Cardiac fibroblast (primary cell): ENCODE results near the gene DHRS1.
A peak's percentile ranks its signal among the peaks of the same experiment; 100 is the strongest.

Source experiments
- DNase-seq, 2 donors: peaks; one replicate each; pipeline versions ENCODE4 v3.0.0 to v3.0.0-alpha.2; 2010; ENCODE audit warnings: low read depth in 2 of 2
- H3K4me3 ChIP-seq, 2 donors: replicated peaks in 1 of 2; 1 replicate in 1 of 2; 2 replicates in 1 of 2; pipeline ENCODE4 v1.5.1; 2011; ENCODE audit warnings: low read depth in 2 of 2, low read length in 2 of 2, mild to moderate bottlenecking in 2 of 2, moderate library complexity in 1 of 2
- TF ChIP-seq, protein P1 (sequence below): IDR thresholded peaks from one replicate; pipeline ENCODE4 v1.5.1; 2011; ENCODE audit warnings: low read depth, mild to moderate bottlenecking, low read length, inconsistent platforms

The DHRS1 gene

DNA sequence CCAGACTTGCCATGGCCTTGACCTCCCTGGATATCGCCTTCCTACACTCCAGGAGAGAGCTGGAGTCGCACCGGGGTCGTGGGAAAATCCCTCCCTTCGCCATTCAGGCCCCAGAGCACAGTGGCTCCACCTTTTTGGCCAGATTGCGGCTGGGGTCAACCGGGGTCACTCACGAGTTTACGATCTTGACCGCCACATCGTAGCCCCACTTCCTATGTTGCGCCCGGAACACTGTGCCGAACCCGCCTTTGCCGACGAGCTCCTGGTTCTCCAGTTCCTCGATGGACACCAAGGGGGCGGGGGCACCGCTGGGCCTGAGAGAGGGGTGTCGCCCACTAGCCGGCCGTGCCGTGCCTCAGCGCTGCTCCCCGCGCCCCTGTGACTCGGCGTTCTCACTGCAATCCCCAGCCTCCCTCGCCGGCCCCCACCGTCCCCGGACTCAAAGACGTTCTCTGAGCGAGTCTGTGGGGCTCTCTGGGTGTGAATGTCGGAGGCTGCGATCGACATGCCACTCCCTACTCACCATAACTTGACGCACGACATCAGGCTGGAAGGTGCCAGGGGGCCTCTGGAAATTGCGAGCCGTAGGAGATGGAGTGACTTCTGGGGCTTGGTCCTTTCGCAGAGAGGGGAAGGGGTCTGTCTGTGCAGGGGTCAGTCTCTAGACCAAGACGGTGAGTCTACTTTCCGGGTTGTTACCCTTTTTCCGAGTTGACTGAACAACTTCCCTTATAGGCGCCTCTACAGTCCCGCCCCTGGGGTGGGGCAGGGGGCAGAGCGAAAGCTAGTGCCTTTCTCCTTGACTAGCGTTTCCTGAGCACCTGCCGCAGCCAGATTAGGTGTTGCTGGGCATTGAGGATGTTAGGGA, 39.9 kb upstream of the DHRS1 start, which contains the start of gene RIPK3:
TSS of gene RIPK3 (minus strand) at position 708 of the 868 bp plus-strand sequence. CDS start at position 543, 165 bp downstream.
- TF ChIP-seq, protein P1, sequence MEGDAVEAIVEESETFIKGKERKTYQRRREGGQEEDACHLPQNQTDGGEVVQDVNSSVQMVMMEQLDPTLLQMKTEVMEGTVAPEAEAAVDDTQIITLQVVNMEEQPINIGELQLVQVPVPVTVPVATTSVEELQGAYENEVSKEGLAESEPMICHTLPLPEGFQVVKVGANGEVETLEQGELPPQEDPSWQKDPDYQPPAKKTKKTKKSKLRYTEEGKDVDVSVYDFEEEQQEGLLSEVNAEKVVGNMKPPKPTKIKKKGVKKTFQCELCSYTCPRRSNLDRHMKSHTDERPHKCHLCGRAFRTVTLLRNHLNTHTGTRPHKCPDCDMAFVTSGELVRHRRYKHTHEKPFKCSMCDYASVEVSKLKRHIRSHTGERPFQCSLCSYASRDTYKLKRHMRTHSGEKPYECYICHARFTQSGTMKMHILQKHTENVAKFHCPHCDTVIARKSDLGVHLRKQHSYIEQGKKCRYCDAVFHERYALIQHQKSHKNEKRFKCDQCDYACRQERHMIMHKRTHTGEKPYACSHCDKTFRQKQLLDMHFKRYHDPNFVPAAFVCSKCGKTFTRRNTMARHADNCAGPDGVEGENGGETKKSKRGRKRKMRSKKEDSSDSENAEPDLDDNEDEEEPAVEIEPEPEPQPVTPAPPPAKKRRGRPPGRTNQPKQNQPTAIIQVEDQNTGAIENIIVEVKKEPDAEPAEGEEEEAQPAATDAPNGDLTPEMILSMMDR: no peak
- no peak for DNase-seq
- H3K4me3 ChIP-seq: peak within 1 kb of the TSS; percentile 8 to 31

DNA sequence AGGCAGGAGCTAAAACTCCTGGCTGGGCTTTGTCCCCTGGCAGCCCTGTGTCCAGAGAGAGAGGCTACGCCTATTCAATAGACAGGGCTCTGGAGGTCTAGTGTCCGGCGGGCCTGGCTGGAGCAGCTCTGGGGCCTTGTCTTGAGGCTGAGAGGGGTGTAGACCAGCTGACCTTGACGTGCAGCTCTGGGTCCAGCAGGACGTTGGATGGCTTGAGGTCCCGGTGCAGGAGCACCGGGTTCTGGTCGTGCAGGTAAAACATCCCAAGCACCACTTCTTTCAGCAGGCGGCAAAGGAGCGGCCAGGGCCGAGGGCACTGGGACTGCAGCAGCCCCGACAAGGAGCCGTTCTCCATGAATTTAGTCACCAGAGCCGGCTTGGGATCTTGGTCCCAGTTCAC, 39.3 kb upstream of the DHRS1 start:
- no peak for DNase-seq
- H3K4me3 ChIP-seq: no peak overlapping the region

DNA sequence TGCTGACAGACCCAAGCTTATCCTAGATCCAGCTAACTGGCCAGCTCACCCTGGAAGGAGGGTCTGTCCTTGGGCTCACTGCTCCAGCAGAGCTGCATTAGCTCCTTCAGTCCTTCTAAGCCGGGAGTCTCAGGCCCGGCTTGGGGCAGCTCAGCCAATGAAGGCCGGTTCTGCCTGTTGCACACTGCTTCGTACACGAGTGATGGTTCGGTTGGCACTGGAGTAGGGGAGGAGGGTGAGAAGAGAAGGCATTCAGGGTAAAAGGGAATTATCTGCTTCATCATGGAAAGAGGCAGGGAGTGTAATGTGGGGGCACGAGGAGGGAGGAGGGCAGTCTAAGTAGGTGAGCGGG, 38.2 kb upstream of the DHRS1 start:
- H3K4me3 ChIP-seq: no peak overlapping the region
- TF ChIP-seq, protein P1: no peak
- DNase-seq: no peak

More for the DNA sequence above, 39.3 kb upstream of the DHRS1 start:
- TF ChIP-seq, protein P1: no peak

DNA sequence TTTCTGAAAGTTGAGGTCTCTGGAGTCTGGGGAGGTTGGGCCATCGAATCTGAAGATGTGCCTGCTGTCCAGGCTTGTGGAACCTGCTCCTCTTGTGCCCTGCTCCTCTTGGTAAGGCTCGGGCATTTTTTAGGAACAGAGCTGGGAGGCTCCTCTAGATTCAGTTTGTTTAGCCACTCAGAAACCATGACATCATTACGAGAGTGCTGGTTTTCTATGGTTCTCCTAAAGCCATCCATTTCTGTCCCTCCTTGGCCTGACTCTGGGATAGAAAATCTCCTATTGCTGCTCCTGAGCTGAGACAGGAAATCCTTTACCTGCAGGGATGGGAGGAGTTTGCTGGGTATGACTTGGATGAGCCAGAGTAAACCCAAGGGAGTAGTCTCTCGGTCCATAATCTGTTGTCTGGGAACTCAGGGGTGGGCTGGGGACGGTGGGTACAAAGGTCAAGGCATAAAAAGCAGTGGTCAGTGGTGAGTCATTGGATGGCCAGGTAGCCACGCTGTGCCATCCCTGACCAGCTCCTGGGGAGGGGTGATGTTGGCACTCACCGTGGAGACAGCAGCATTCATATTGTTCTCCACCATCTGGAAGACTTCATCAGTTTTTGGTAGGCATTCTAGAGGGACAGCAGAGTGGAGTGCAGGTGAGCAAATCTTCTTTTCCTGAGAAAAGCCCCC, 37.7 kb upstream of the DHRS1 start:
- TF ChIP-seq, protein P1: no peak
- no peak overlapping the region for H3K4me3 ChIP-seq
- DNase-seq: no peak

DNA sequence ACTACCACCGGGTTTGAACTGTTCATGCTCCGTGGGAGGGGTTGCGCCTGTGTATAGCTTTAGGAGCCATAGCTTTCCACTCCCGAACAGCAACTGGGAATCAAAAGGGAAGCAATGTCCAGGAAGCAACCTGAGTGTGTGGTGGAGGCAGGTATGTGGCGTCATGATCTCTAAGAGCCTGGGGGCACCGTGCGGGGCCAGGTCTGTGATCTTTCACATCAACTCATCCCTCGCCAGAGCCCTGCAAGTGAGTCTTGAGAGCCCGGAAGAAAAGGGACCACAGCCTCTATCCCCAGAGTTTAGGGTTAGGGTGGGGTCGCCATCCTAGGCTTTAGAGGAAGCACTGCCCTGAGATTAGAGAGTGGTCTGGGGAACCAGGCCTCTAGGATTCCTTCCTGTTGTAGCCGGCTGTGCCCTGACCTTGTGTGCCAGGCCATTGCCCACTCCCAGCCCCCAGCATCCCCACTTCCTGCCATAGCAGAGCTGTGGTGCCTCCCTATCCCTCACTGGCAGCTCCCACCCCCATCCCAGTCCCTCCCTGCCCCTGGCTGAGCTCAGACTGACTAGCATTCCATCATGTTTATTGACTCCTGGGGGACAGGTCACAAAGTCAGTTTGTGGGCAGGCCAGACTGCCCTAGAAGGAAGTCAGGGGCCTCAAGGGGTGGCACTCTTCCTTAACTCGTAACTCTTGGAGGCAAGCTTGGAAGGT, 36.0 kb upstream of the DHRS1 start:
- H3K4me3 ChIP-seq: no peak overlapping the region
- TF ChIP-seq, protein P1: no peak

DNA sequence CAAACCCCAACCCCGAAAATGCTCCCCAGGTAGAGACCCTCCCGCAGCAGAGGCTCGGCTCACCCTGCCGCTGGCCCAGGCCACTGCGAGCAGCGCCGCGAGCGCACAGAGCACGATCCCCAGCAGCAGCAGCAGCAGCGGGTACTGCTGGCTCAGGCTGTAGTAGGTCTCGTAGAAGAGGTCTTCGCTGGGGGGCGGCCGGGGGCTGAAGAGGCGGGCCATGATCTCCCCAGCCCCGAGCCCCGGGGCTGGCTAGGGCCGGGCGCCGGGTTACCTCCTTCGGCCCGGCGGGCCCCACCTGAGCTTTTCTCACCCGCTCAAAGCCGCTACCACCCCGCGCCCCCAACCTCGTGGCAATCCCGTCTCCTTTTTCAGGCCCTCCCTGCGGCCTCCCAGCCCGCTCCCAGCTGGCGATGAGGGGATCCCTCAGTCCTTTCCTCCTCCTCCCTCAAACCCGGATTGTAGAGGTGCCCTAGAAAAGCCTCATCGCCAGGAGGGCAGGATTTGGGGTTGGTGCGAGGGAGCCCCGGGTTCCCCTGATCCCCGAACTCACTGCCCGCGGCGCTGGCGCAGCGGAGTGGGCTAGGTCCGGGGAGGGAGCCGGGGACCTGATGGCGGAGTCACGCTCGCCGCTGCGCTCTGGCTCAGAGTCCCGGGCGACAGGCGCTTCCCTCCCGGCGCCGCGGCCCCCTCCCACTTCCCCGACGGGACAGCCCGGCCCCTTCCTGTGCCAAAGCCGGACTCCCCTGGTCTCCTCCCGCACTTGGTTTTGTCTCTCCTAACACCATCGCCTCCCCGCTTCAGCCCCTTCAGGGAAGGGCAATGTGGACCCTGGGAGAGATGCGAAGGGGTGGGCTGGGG, 35.1 kb upstream of the DHRS1 start, which contains the start of gene ADCY4:
TSS of gene ADCY4 (minus strand) at position 641 of the 861 bp plus-strand sequence. CDS start at position 222, 419 bp downstream.
- peak within 1 kb of the TSS; percentile 37 to 51 for H3K4me3 ChIP-seq
- peak in 1 of 2 donors; percentile 18 for DNase-seq
- TF ChIP-seq, protein P1: no peak

More for the DNA sequence above, 36.0 kb upstream of the DHRS1 start:
- DNase-seq: no peak
